Calu3 (cell line): ENCODE data around the gene CDK18. TPM values are rescaled to one million over a fixed set of nuclear protein-coding genes. Genes with fewer than 3 reads are reported as not detected.

Experiments used
- BruUV-seq: library from RNA; stranded (reverse); fragments of 400-500 nt; replicated peaks from 2 replicates; lab custom pipeline; 2021; lab: Mats Ljungman, UMichigan
- CTCF ChIA-PET: fragments of 300-600 bp; sonication (Branson Sonifier 250); formaldehyde crosslinking; loops from one replicate; lab custom pipeline; 2022; ENCODE audit warnings: antibody characterized with exemption; lab: Charles Lee
- DNase-seq: peaks from one replicate; pipeline ENCODE4 v3.0.0; 2022
- H3K27ac Mint-ChIP-seq: one replicate; pipeline ENCODE4 v1.8.0; 2022; ENCODE audit warnings: mixed read lengths; ENCODE audit not compliant: unreplicated experiment
- H3K27me3 Mint-ChIP-seq: one replicate; pipeline ENCODE4 v1.8.0; 2022; ENCODE audit warnings: mixed read lengths; ENCODE audit not compliant: unreplicated experiment
- H3K36me3 Mint-ChIP-seq: one replicate; pipeline ENCODE4 v1.8.0; 2022; ENCODE audit warnings: mild to moderate bottlenecking, moderate library complexity, mixed read lengths; ENCODE audit not compliant: insufficient read depth, unreplicated experiment
- H3K4me1 Mint-ChIP-seq: one replicate; pipeline ENCODE4 v1.8.0; 2022; ENCODE audit warnings: mild to moderate bottlenecking, low read depth, mixed read lengths; ENCODE audit not compliant: unreplicated experiment
- H3K4me3 Mint-ChIP-seq: one replicate; pipeline ENCODE4 v1.8.0; 2022; ENCODE audit warnings: mild to moderate bottlenecking, low read depth, moderate library complexity, mixed read lengths; ENCODE audit not compliant: unreplicated experiment
- H3K9me3 Mint-ChIP-seq: one replicate; pipeline ENCODE4 v1.8.0; 2022; ENCODE audit warnings: low read depth, mixed read lengths; ENCODE audit not compliant: unreplicated experiment
- CTCF ChIP-seq: fragments of 200-600 bp; IDR thresholded peaks from one replicate; pipeline ENCODE4 v1.8.0; 2022; ENCODE audit warnings: antibody characterized with exemption; ENCODE audit not compliant: unreplicated experiment
- intact Hi-C: fragments of 100-400 bp; cut with micrococcal nuclease; formaldehyde crosslinking; loops from one replicate; pipeline ENCODE4 v1.10.0; 2022; ENCODE audit not compliant: unreplicated experiment
- total RNA-seq: library from RNA; stranded (reverse); gene quantifications from 2 replicates; pipeline ENCODE4 v1.2.3, GENCODE V29; 2022

Gene CDK18
- total RNA-seq, 1 experiment from 2014 or later = 44.0 TPM

GRCh38 chr1:205532026-205532898, 27.8 kb downstream of the CDK18 start:
- no peak for TF ChIP-seq CTCF
- Mint-ChIP-seq H3K4me3 (no peak overlapping the region), H3K27ac (no peak overlapping the region), H3K36me3 (peaks cover 10% of the 10 kb centered on the region), H3K4me1 (peaks cover 17% of the 10 kb centered on the region), H3K9me3 (no peaks in the 10 kb centered on the region), H3K27me3 (no peaks in the 10 kb centered on the region)
- TSS peak; percentile 36 for BruUV-seq
- CTCF ChIA-PET = interaction anchor here (0.5 to 0.7 kb wide), 3 partner anchors 111 to 558 kb away, joined by 3 to 4 read pairs (median 4); no protein-coding TSS in a partner anchor
- DNase-seq = no peak
- intact Hi-C loops = no loop called here

- BruUV-seq = no TSS peak
- no peak overlapping the region for H3K27ac Mint-ChIP-seq
- no peak overlapping the region for H3K4me3 Mint-ChIP-seq
- intact Hi-C loops = no loop called here
- H3K27me3 Mint-ChIP-seq = no peaks in the 10 kb centered on the region
- H3K4me1 Mint-ChIP-seq = peaks cover 20% of the 10 kb centered on the region
- no peak for TF ChIP-seq CTCF
- H3K9me3 Mint-ChIP-seq = no peaks in the 10 kb centered on the region
- H3K36me3 Mint-ChIP-seq = peaks cover 10% of the 10 kb centered on the region
- CTCF ChIA-PET = interaction anchor here (0.6 kb wide), 1 partner anchor 557 kb away, joined by 4 read pairs; no protein-coding TSS in a partner anchor
- no peak for DNase-seq
Measured at GRCh38 chr1:205532996-205533735, 28.7 kb downstream of the CDK18 start.

GRCh38 chr1:205533748-205534443, 29.4 kb downstream of the CDK18 start:
- CTCF ChIA-PET = no interaction called here
- no peak for DNase-seq
- Mint-ChIP-seq H3K27ac (no peak overlapping the region), H3K27me3 (no peaks in the 10 kb centered on the region), H3K9me3 (no peaks in the 10 kb centered on the region), H3K4me3 (no peak overlapping the region), H3K36me3 (peaks cover 9% of the 10 kb centered on the region), H3K4me1 (peaks cover 20% of the 10 kb centered on the region)
- intact Hi-C loops = no loop called here
- BruUV-seq = no TSS peak
- TF ChIP-seq CTCF = no peak

- Mint-ChIP-seq H3K4me1 (peaks cover 20% of the 10 kb centered on the region), H3K4me3 (no peak overlapping the region), H3K36me3 (peaks cover 3% of the 10 kb centered on the region), H3K9me3 (no peaks in the 10 kb centered on the region), H3K27me3 (no peaks in the 10 kb centered on the region), H3K27ac (no peak overlapping the region)
- no peak for TF ChIP-seq CTCF
- intact Hi-C loops = no loop called here
- no TSS peak for BruUV-seq
- DNase-seq = no peak
- CTCF ChIA-PET = no interaction called here
Measured at GRCh38 chr1:205534444-205534985, 30.0 kb downstream of the CDK18 start.
